Measurements from ENCODE around the gene PARD3.

Gene PARD3

DNA sequence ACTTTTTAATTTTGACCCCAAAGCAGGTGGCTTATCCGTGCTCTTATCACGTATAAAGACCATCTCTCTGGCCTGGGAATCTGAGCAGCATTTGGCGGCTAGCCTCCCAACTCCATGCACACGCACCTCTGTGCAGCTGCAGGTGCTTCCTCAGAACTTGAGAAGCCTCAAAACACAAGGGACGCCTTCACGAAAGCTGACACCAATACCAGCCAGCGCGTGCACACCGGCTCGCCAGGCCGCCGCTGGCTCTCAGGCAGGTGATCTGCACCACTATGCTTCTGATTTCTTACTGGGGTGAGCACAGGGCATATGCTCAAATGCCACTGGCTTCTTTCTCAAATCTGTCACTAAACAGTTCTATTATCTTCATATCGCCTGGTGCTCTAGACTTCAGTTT, 145.0 kb downstream of the PARD3 start:
- Histone ChIP-seq H3K9me3 (ENCODE audit: insufficient read depth, low read length) (no peaks in the 10 kb centered on the region), H2AFZ (ENCODE audit: low read depth, low read length, severe bottlenecking) (no peak overlapping the region), H3K79me2 (ENCODE audit: insufficient read depth, low read length) (no peaks in the 10 kb centered on the region), H3K36me3 (ENCODE audit: low read length) (no peaks in the 10 kb centered on the region), H3K4me2 (ENCODE audit: low read depth, low read length, poor library complexity, severe bottlenecking) (no peak overlapping the region), H3K27me3 (ENCODE audit: low read length) (no peaks in the 10 kb centered on the region), H3K4me3 (ENCODE audit: insufficient read depth, low read length, poor library complexity, severe bottlenecking) (no peak overlapping the region), H3K9me2 (replicated peaks; ENCODE audit: insufficient read depth, low read length) (no peaks in the 10 kb centered on the region), H3K27ac (ENCODE audit: low read depth, low read length) (no peak overlapping the region), H4K20me1 (ENCODE audit: low read depth, low read length) (no peaks in the 10 kb centered on the region), H3F3A (ENCODE audit: insufficient read depth) (no peaks in the 10 kb centered on the region), H3K9ac (ENCODE audit: low read length) (no peak overlapping the region)
- TF ChIP-seq EZH2phosphoT487 (conservative IDR thresholded peaks at IDR 0.05; ENCODE audit: low read length): no peak
- TF ChIP-seq CTCF (IDR thresholded peaks at IDR 0.05; ENCODE audit: insufficient read depth, low read length, poor library complexity, severe bottlenecking): no peak

DNA sequence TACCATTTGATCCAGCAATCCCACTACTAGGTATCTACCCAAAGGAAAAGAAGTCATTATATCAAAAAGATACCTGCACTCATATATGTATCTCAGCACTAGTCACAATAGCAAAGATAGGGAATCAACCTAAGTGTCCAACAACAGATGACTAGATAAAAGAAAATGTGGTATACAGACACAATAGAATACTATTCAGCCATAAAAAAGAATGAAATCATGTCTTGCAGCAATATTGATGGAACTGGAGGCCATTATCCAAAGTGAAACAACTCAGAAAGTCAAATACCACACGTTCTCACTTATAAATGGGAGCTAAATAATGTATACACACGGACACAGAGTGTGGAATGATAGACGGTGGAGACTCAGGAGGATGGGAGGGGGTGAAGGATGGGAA, 146.0 kb downstream of the PARD3 start:
- no peak for TF ChIP-seq EZH2phosphoT487 (conservative IDR thresholded peaks at IDR 0.05; ENCODE audit: low read length)
- H3K27ac ChIP-seq (ENCODE audit: low read depth, low read length): no peak overlapping the region
- no peak overlapping the region for H3K4me3 ChIP-seq (ENCODE audit: insufficient read depth, low read length, poor library complexity, severe bottlenecking)
- no peaks in the 10 kb centered on the region for H4K20me1 ChIP-seq (ENCODE audit: low read depth, low read length)
- H3K9ac ChIP-seq (ENCODE audit: low read length): no peak overlapping the region
- no peak overlapping the region for H2AFZ ChIP-seq (ENCODE audit: low read depth, low read length, severe bottlenecking)
- no peaks in the 10 kb centered on the region for H3K9me2 ChIP-seq (replicated peaks; ENCODE audit: insufficient read depth, low read length)
- no peaks in the 10 kb centered on the region for H3K9me3 ChIP-seq (ENCODE audit: insufficient read depth, low read length)
- no peaks in the 10 kb centered on the region for H3K27me3 ChIP-seq (ENCODE audit: low read length)
- no peak overlapping the region for H3K4me2 ChIP-seq (ENCODE audit: low read depth, low read length, poor library complexity, severe bottlenecking)
- no peaks in the 10 kb centered on the region for H3F3A ChIP-seq (ENCODE audit: insufficient read depth)
- H3K79me2 ChIP-seq (ENCODE audit: insufficient read depth, low read length): no peaks in the 10 kb centered on the region
- H3K36me3 ChIP-seq (ENCODE audit: low read length): no peaks in the 10 kb centered on the region

GRCh38 chr10:34667177-34667576, 147.9 kb downstream of the PARD3 start:
- Histone ChIP-seq H4K20me1 (ENCODE audit: low read depth, low read length) (no peaks in the 10 kb centered on the region), H3K79me2 (ENCODE audit: insufficient read depth, low read length) (no peaks in the 10 kb centered on the region), H3K9me2 (replicated peaks; ENCODE audit: insufficient read depth, low read length) (no peaks in the 10 kb centered on the region), H3K4me3 (ENCODE audit: insufficient read depth, low read length, poor library complexity, severe bottlenecking) (no peak overlapping the region), H3K9ac (ENCODE audit: low read length) (no peak overlapping the region), H2AFZ (ENCODE audit: low read depth, low read length, severe bottlenecking) (no peak overlapping the region), H3K9me3 (ENCODE audit: insufficient read depth, low read length) (no peaks in the 10 kb centered on the region), H3F3A (ENCODE audit: insufficient read depth) (no peaks in the 10 kb centered on the region), H3K27me3 (ENCODE audit: low read length) (no peaks in the 10 kb centered on the region), H3K36me3 (ENCODE audit: low read length) (no peaks in the 10 kb centered on the region), H3K4me2 (ENCODE audit: low read depth, low read length, poor library complexity, severe bottlenecking) (no peak overlapping the region), H3K27ac (ENCODE audit: low read depth, low read length) (no peak overlapping the region)
- no peak for TF ChIP-seq EZH2phosphoT487 (conservative IDR thresholded peaks at IDR 0.05; ENCODE audit: low read length)
- TF ChIP-seq CTCF (IDR thresholded peaks at IDR 0.05; ENCODE audit: insufficient read depth, low read length, poor library complexity, severe bottlenecking): no peak

DNA sequence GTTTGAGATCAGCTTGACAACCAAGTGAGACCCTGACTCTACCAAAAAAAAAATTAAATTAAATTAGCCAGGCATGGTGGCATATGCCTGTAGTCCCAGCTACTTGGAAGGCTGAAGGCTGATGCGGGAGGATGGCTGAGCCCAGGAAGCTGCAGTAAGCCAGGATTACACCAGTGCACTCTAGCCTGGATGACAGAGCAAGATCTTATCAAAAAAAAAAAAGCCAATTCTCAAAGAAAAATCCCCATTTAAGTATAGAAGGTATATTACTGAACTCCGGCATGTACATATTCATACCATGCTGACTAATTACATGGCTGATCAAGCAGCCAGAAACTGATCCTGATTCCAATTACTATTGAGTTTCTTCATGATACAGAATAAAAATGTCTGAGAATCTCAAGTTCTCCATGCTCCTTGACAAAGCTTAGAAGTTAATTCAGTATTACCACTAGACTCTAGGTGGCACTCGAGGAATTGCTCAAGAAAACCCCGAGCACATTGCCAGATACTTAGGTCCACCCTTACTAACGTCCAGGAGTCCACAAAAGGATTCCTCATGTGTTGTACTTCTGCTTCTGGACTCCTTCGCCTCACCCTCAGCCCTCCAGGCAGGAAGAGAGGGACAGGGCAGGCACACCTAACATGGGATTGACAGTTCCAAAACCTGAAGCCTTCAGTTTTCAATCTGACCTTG, 148.9 kb downstream of the PARD3 start:
- Histone ChIP-seq H3K9me2 (replicated peaks; ENCODE audit: insufficient read depth, low read length) (no peaks in the 10 kb centered on the region), H3K79me2 (ENCODE audit: insufficient read depth, low read length) (no peaks in the 10 kb centered on the region), H3F3A (ENCODE audit: insufficient read depth) (no peaks in the 10 kb centered on the region), H3K4me3 (ENCODE audit: insufficient read depth, low read length, poor library complexity, severe bottlenecking) (no peak overlapping the region), H3K36me3 (ENCODE audit: low read length) (no peaks in the 10 kb centered on the region), H3K27ac (ENCODE audit: low read depth, low read length) (no peak overlapping the region), H3K4me2 (ENCODE audit: low read depth, low read length, poor library complexity, severe bottlenecking) (no peak overlapping the region), H3K27me3 (ENCODE audit: low read length) (no peaks in the 10 kb centered on the region), H3K9ac (ENCODE audit: low read length) (no peak overlapping the region), H4K20me1 (ENCODE audit: low read depth, low read length) (no peaks in the 10 kb centered on the region), H2AFZ (ENCODE audit: low read depth, low read length, severe bottlenecking) (no peak overlapping the region), H3K9me3 (ENCODE audit: insufficient read depth, low read length) (no peaks in the 10 kb centered on the region)
- TF ChIP-seq CTCF (IDR thresholded peaks at IDR 0.05; ENCODE audit: insufficient read depth, low read length, poor library complexity, severe bottlenecking) (no peak), EZH2phosphoT487 (conservative IDR thresholded peaks at IDR 0.05; ENCODE audit: low read length) (no peak)
